OCI-LY3 (cell line): ENCODE data around the gene ZNF654.

Source experiments
- EZH2phosphoT487 ChIP-seq: fragments of 200-600 bp; shearing (Covaris generic); IDR thresholded peaks from 2 replicates; pipeline ENCODE4 v1.6.1; 2018; ENCODE audit warnings: antibody characterized with exemption, mixed run types, low read depth
- TF ChIP-seq, protein P1 (sequence below): fragments of 200-600, 300-600 bp; sonication (generic); IDR thresholded peaks from 2 replicates; pipeline ENCODE4 v1.5.1; 2014; ENCODE audit warnings: antibody characterized with exemption, low read length, low read depth

DNA sequence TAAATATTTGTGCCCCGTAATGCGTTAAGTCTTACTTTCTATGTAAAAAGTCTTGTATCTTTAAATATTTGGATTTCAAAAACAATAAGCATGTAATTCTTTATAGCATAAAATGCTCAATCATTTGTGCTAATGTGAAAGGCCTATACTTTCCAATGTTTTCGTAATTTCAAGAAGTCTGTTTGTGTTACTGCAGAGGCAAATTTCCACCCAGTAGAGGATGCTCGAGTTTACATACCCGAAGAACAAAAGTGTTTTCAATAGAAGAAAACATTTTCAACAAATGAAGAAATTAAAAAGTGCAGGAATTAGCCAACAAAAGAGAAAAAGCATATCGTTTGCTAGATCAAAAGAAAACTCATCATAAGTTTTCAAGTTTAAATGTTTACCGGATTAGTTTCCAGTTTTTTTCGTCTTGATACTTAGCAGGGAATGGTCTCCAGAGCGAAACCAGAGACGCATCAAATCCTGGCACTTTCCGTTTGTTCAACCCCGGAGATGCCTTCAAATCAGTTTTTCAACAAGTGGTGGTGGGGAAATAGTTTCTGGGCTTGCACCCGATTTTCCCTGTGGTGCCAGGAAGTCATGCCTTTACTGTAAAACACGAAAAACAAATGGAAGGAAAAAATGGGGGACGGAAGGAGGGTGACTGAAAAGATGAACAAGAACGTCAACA is 1.3 kb upstream of the ZNF654 start:
- TF ChIP-seq, protein P1, sequence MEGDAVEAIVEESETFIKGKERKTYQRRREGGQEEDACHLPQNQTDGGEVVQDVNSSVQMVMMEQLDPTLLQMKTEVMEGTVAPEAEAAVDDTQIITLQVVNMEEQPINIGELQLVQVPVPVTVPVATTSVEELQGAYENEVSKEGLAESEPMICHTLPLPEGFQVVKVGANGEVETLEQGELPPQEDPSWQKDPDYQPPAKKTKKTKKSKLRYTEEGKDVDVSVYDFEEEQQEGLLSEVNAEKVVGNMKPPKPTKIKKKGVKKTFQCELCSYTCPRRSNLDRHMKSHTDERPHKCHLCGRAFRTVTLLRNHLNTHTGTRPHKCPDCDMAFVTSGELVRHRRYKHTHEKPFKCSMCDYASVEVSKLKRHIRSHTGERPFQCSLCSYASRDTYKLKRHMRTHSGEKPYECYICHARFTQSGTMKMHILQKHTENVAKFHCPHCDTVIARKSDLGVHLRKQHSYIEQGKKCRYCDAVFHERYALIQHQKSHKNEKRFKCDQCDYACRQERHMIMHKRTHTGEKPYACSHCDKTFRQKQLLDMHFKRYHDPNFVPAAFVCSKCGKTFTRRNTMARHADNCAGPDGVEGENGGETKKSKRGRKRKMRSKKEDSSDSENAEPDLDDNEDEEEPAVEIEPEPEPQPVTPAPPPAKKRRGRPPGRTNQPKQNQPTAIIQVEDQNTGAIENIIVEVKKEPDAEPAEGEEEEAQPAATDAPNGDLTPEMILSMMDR, result no peak
- TF ChIP-seq EZH2phosphoT487, result no peak
